ENCODE measurements around the gene PSME3. TPM values are rescaled to one million over a fixed set of nuclear protein-coding genes. Genes with fewer than 3 reads are reported as not detected.

The PSME3 gene
- total RNA-seq, 1 experiment from 2014 or later: 163 TPM

GRCh38 chr17:42879596-42879985 is 46.4 kb downstream of the PSME3 start:
- intact Hi-C loops (cut with micrococcal nuclease): no loop called here
- Histone ChIP-seq H3K4me1 (ENCODE audit: control insufficient read depth in 1 of 2, insufficient read depth in 2 of 2, low read length in 2 of 2) (no peaks in the 10 kb centered on the region; a peak in 1 of 4 replicates), H4K20me1 (ENCODE audit: insufficient read depth) (no peaks in the 10 kb centered on the region), H3K4me2 (ENCODE audit: low read length) (no peak overlapping the region), H3K4me3 (replicated peaks in 1 of 2; ENCODE audit: low read depth in 1 of 2, low read length in 2 of 2) (no peak overlapping the region), H2AFZ (ENCODE audit: low read depth, low read length, poor library complexity, severe bottlenecking) (no peak overlapping the region), H3K9ac (ENCODE audit: low read length) (no peak overlapping the region), H3K27me3 (ENCODE audit: insufficient read depth, low read length) (no peaks in the 10 kb centered on the region), H3K9me3 (ENCODE audit: control insufficient read depth in 1 of 2, insufficient read depth in 1 of 2, low read depth in 1 of 2, low read length in 2 of 2) (no peaks in the 10 kb centered on the region), H3K9me2 (ENCODE audit: insufficient read depth) (no peaks in the 10 kb centered on the region), H3K79me2 (ENCODE audit: insufficient read depth, low read length) (no peaks in the 10 kb centered on the region), H3K27ac (ENCODE audit: low read depth, low read length) (no peak overlapping the region), H3K36me3 (ENCODE audit: control insufficient read depth in 1 of 2, insufficient read depth in 2 of 2, low read length in 2 of 2) (no peaks in the 10 kb centered on the region)
- TF ChIP-seq RAD21 (IDR thresholded peaks at IDR 0.05; ENCODE audit: low read depth) (no peak), POLR2AphosphoS5 (IDR thresholded peaks at IDR 0.05; ENCODE audit: low read depth, low read length) (no peak), SRF (IDR thresholded peaks at IDR 0.05; ENCODE audit: low read depth) (no peak), EZH2 (IDR thresholded peaks at IDR 0.05) (no peak), YY1 (IDR thresholded peaks at IDR 0.05; ENCODE audit: extremely low read depth, insufficient replicate concordance, low read depth, low read length) (no peak), ZFX (IDR thresholded peaks at IDR 0.05) (no peak), ATF3 (IDR thresholded peaks at IDR 0.05) (no peak), EGR1 (IDR thresholded peaks at IDR 0.05; ENCODE audit: low read depth) (no peak), CBX3 (IDR thresholded peaks at IDR 0.05; ENCODE audit: low read depth) (no peak), EZH2phosphoT487 (IDR thresholded peaks at IDR 0.05; ENCODE audit: borderline replicate concordance) (no peak), CEBPB (IDR thresholded peaks at IDR 0.05; ENCODE audit: low read depth) (no peak), FOSL1 (IDR thresholded peaks at IDR 0.05; ENCODE audit: low read depth) (no peak), SIN3A (IDR thresholded peaks at IDR 0.05; ENCODE audit: low read depth) (no peak), REST (IDR thresholded peaks at IDR 0.05; ENCODE audit: low read depth) (no peak), TCF7L2 (IDR thresholded peaks at IDR 0.05; ENCODE audit: borderline replicate concordance, extremely low read depth, insufficient read depth, insufficient read length) (no peak), ZBTB33 (IDR thresholded peaks at IDR 0.05; ENCODE audit: extremely low read depth, insufficient replicate concordance, low read length) (no peak)
- ATAC-seq (no peak), DNase-seq (ENCODE audit: low read depth, low spot score) (no peak)
- RAD21 ChIA-PET (ENCODE audit: low non-redundant PET in 1 of 2, low total read pairs in 2 of 2, uncharacterized antibody in 2 of 2, unreplicated experiment in 2 of 2): no interaction called here
- CTCF ChIA-PET: no interaction called here
- POLR2A ChIA-PET: no interaction called here
- BruUV-seq (replicated peaks): no TSS peak
